ENCODE measurements around the gene RCAN2.

DNA sequence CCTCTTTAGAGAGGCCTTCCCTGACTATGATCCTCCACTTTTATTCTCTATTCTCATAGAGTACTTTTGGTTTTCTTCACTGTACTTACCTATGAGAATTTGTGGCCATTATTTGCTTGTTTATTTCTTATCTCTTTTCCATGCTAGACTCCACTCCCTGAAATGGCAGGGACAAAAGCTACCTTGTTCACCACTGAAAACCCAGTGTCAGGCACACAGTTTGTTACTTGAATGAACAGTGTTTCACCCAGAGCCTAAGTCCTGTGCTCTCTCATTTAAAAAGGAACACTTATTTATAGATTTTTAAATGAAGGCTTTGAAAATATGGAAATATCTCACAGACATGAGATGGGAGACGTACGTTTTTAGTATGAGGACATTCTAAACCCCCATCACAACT, 272.8 kb downstream of the RCAN2 start:
- TF ChIP-seq, protein P1, sequence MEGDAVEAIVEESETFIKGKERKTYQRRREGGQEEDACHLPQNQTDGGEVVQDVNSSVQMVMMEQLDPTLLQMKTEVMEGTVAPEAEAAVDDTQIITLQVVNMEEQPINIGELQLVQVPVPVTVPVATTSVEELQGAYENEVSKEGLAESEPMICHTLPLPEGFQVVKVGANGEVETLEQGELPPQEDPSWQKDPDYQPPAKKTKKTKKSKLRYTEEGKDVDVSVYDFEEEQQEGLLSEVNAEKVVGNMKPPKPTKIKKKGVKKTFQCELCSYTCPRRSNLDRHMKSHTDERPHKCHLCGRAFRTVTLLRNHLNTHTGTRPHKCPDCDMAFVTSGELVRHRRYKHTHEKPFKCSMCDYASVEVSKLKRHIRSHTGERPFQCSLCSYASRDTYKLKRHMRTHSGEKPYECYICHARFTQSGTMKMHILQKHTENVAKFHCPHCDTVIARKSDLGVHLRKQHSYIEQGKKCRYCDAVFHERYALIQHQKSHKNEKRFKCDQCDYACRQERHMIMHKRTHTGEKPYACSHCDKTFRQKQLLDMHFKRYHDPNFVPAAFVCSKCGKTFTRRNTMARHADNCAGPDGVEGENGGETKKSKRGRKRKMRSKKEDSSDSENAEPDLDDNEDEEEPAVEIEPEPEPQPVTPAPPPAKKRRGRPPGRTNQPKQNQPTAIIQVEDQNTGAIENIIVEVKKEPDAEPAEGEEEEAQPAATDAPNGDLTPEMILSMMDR (conservative IDR thresholded peaks at IDR 0.05; ENCODE audit: low read depth in 2 of 2): no peak
- TF ChIP-seq POLR2AphosphoS5 (IDR thresholded peaks at IDR 0.05; ENCODE audit: low read depth): no peak
- TF ChIP-seq REST (IDR thresholded peaks at IDR 0.05; ENCODE audit: unreplicated experiment): no peak
- TF ChIP-seq CREB1 (CRISPR knock-in tag; IDR thresholded peaks at IDR 0.05; ENCODE audit: low read depth): no peak
- no peak for TF ChIP-seq EZH2 (IDR thresholded peaks at IDR 0.05; ENCODE audit: low read depth, unreplicated experiment)
- TF ChIP-seq JUNB (IDR thresholded peaks at IDR 0.05; ENCODE audit: unreplicated experiment): no peak
- no peak for TF ChIP-seq ZNF462 (CRISPR knock-in tag; IDR thresholded peaks at IDR 0.05)
- TF ChIP-seq EZH2phosphoT487 (IDR thresholded peaks at IDR 0.05; ENCODE audit: unreplicated experiment): no peak
